Measurements from ENCODE around the gene SELENOW. TPM values are rescaled to one million over a fixed set of nuclear protein-coding genes. Genes with fewer than 3 reads are reported as not detected.

SELENOW gene
- total and polyA plus RNA-seq, 2 donors (not counting 1 experiment from before 2014, with no cell fraction given): 47.7 to 73.7 TPM

DNA sequence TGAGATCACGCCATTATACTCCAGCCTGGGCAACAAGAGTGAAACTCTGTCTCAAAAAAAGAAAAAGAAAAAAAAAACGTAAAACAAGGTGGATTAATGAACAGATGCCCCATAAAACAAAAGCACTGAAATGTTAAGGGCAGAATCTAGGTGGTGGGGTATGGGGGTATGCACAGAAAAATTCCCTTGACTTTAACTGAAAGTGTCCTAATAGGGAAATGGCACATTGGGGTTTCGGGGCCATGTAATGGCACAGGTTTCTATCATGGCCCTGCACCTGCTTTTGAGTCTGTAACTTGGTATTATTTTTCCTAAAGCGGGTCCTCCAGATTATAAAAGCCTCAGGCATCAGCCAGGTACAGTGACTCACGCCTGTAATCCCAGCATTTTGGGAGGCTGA is 16.9 kb upstream of the SELENOW start:
- no peak overlapping the region for H3K27ac ChIP-seq (ENCODE audit: low read length in 2 of 2)
- H2AFZ ChIP-seq (ENCODE audit: insufficient read depth, low read depth, low read length, poor library complexity, severe bottlenecking): no peak overlapping the region
- ChIA-PET CTCF (no interaction called here), POLR2A (no interaction called here)
- H3K4me2 ChIP-seq (replicated peaks; ENCODE audit: low read depth, low read length, poor library complexity, severe bottlenecking): no peak overlapping the region
- no peaks in the 10 kb centered on the region for H3K9me3 Mint-ChIP-seq (ENCODE audit: insufficient read depth)
- H3K4me3 ChIP-seq (ENCODE audit: control extremely low read depth in 1 of 5, extremely low read depth in 1 of 5, insufficient read depth in 1 of 5, low read depth in 2 of 5, low read length in 4 of 5): no peak overlapping the region
- peaks cover 0 to 21% of the 10 kb centered on the region in 2 experiments for H3K36me3 ChIP-seq (replicated peaks in 1 of 2; ENCODE audit: control extremely low read depth in 1 of 2, control insufficient read depth in 1 of 2, extremely low read depth in 1 of 2, insufficient read depth in 2 of 2, low read length in 1 of 2)
- intact Hi-C loops (cut with micrococcal nuclease): no loop called here
- no peaks in the 10 kb centered on the region for H3K4me1 ChIP-seq (ENCODE audit: control insufficient read depth in 2 of 2, insufficient read depth in 2 of 2, low read length in 2 of 2)
- H3K9me3 ChIP-seq (ENCODE audit: control extremely low read depth in 1 of 3, control insufficient read depth in 2 of 3, insufficient read depth in 1 of 3, low read length in 2 of 3): peaks cover 0 to 5% (median 2%) of the 10 kb centered on the region in 3 donors
- ATAC-seq (ENCODE audit: low read depth): no peak
- H3K4me3 Mint-ChIP-seq: no peak overlapping the region
- H3K27me3 Mint-ChIP-seq: no peaks in the 10 kb centered on the region
- peak; percentile 29 for DNase-seq
- no peaks in the 10 kb centered on the region for H3K79me2 ChIP-seq (ENCODE audit: control insufficient read depth, insufficient read depth, low read length)
- H3K9ac ChIP-seq (ENCODE audit: low read length): no peak overlapping the region
- no peaks in the 10 kb centered on the region for H4K20me1 ChIP-seq (ENCODE audit: control insufficient read depth, insufficient read depth, low read length, poor library complexity, severe bottlenecking)
- H3K27ac Mint-ChIP-seq: no peak overlapping the region
- TF ChIP-seq CTCF (IDR thresholded peaks at IDR 0.05): no peak
- no peak for TF ChIP-seq EZH2 (IDR thresholded peaks at IDR 0.05; ENCODE audit: borderline replicate concordance, insufficient read depth, low read depth, low read length, poor library complexity, severe bottlenecking)
- H3K27me3 ChIP-seq (replicated peaks in 1 of 4; ENCODE audit: control extremely low read depth in 1 of 4, control insufficient read depth in 3 of 4, insufficient read depth in 4 of 4, low read length in 3 of 4): no peaks in the 10 kb centered on the region
- no peaks in the 10 kb centered on the region for H3K4me1 Mint-ChIP-seq
- WGBS (ENCODE audit: insufficient coverage): 90% methylated on average over 2 of the region's 5 CpGs

DNA sequence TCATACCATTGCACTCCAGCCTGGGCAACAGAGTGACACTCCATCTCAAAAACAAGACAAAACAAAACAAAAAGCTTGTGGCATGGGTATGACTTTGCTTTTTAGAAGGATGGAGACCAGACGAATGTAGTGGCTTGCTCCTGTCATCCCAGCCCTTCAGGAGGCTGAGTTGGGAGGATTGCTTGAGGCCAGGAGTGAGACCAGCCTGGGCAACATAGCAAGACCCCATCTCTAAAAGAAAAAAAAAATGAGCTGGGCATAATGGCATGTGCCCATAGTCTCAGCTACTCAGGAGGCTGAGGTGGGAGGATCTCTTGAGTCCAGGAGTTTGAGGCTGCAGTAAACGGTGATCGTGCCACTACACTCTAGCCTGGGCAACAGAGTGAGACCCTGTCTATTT is 16.4 kb upstream of the SELENOW start:
- no peaks in the 10 kb centered on the region for H3K79me2 ChIP-seq (ENCODE audit: control insufficient read depth, insufficient read depth, low read length)
- no peak overlapping the region for H3K27ac ChIP-seq (ENCODE audit: low read length in 2 of 2)
- H2AFZ ChIP-seq (ENCODE audit: insufficient read depth, low read depth, low read length, poor library complexity, severe bottlenecking): no peak overlapping the region
- no peak overlapping the region for H3K27ac Mint-ChIP-seq
- no peaks in the 10 kb centered on the region for H4K20me1 ChIP-seq (ENCODE audit: control insufficient read depth, insufficient read depth, low read length, poor library complexity, severe bottlenecking)
- ChIA-PET CTCF (no interaction called here), POLR2A (no interaction called here)
- no peaks in the 10 kb centered on the region for H3K4me1 Mint-ChIP-seq
- H3K4me3 ChIP-seq (ENCODE audit: control extremely low read depth in 1 of 5, extremely low read depth in 1 of 5, insufficient read depth in 1 of 5, low read depth in 2 of 5, low read length in 4 of 5): no peak overlapping the region
- H3K36me3 ChIP-seq (replicated peaks in 1 of 2; ENCODE audit: control extremely low read depth in 1 of 2, control insufficient read depth in 1 of 2, extremely low read depth in 1 of 2, insufficient read depth in 2 of 2, low read length in 1 of 2): peaks cover 0 to 15% of the 10 kb centered on the region in 2 experiments
- no peak overlapping the region for H3K4me2 ChIP-seq (replicated peaks; ENCODE audit: low read depth, low read length, poor library complexity, severe bottlenecking)
- no peaks in the 10 kb centered on the region for H3K27me3 Mint-ChIP-seq
- no CpG with 5 or more reads among the region's 3 CpGs for WGBS (ENCODE audit: insufficient coverage)
- H3K4me3 Mint-ChIP-seq: no peak overlapping the region
- H3K9ac ChIP-seq (ENCODE audit: low read length): no peak overlapping the region
- H3K4me1 ChIP-seq (ENCODE audit: control insufficient read depth in 2 of 2, insufficient read depth in 2 of 2, low read length in 2 of 2): no peaks in the 10 kb centered on the region
- ATAC-seq (ENCODE audit: low read depth) (no peak), DNase-seq (no peak)
- intact Hi-C loops (cut with micrococcal nuclease): no loop called here
- no peaks in the 10 kb centered on the region for H3K27me3 ChIP-seq (replicated peaks in 1 of 4; ENCODE audit: control extremely low read depth in 1 of 4, control insufficient read depth in 3 of 4, insufficient read depth in 4 of 4, low read length in 3 of 4)
- peaks cover 0 to 5% (median 2%) of the 10 kb centered on the region in 3 donors for H3K9me3 ChIP-seq (ENCODE audit: control extremely low read depth in 1 of 3, control insufficient read depth in 2 of 3, insufficient read depth in 1 of 3, low read length in 2 of 3)
- H3K9me3 Mint-ChIP-seq (ENCODE audit: insufficient read depth): no peaks in the 10 kb centered on the region
- TF ChIP-seq CTCF (IDR thresholded peaks at IDR 0.05) (no peak), EZH2 (IDR thresholded peaks at IDR 0.05; ENCODE audit: borderline replicate concordance, insufficient read depth, low read depth, low read length, poor library complexity, severe bottlenecking) (no peak)
